IMR-90 (cell line): ENCODE measurements around the gene TCF4.

Experiments
- TF ChIP-seq, protein P1 (sequence below): fragments of 150-350 bp; IDR thresholded peaks from 2 replicates; pipeline ENCODE4 v1.6.1; 2017; ENCODE audit warnings: mild to moderate bottlenecking, antibody characterized with exemption, low read length, low read depth
- TF ChIP-seq, protein P2 (sequence below): conservative IDR thresholded peaks from 2 replicates; pipeline ENCODE4 v1.5.1; 2012; ENCODE audit warnings: mild to moderate bottlenecking, low read depth, low read length, improper control_type of control experiment

DNA sequence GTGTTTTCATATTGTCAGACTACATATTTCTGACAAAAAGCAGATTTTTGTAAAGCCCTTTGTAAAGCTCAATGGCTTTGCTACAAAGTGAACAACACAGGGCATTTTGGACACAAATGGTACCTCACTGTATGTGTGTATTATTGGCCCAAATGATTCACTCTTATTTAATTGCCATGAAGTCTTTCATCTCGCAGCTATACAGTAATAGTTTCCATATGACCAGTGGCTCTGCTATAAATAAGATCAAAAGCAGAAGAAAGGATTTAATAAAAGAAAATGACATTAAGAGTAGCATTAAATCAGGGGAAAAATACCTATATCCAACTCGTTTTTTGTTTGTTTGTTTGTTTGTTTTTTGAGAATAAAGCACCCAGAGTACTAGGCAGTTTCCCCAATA is 344.7 kb downstream of the TCF4 start:
- TF ChIP-seq, protein P1, sequence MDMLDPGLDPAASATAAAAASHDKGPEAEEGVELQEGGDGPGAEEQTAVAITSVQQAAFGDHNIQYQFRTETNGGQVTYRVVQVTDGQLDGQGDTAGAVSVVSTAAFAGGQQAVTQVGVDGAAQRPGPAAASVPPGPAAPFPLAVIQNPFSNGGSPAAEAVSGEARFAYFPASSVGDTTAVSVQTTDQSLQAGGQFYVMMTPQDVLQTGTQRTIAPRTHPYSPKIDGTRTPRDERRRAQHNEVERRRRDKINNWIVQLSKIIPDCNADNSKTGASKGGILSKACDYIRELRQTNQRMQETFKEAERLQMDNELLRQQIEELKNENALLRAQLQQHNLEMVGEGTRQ: no peak
- TF ChIP-seq, protein P2, sequence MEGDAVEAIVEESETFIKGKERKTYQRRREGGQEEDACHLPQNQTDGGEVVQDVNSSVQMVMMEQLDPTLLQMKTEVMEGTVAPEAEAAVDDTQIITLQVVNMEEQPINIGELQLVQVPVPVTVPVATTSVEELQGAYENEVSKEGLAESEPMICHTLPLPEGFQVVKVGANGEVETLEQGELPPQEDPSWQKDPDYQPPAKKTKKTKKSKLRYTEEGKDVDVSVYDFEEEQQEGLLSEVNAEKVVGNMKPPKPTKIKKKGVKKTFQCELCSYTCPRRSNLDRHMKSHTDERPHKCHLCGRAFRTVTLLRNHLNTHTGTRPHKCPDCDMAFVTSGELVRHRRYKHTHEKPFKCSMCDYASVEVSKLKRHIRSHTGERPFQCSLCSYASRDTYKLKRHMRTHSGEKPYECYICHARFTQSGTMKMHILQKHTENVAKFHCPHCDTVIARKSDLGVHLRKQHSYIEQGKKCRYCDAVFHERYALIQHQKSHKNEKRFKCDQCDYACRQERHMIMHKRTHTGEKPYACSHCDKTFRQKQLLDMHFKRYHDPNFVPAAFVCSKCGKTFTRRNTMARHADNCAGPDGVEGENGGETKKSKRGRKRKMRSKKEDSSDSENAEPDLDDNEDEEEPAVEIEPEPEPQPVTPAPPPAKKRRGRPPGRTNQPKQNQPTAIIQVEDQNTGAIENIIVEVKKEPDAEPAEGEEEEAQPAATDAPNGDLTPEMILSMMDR: no peak
